GM19467 (cell line): ENCODE measurements around the gene SMYD3.

ENCODE experiments used
- ATAC-seq: cut with Tn5 transposase; IDR thresholded peaks from one replicate; pipeline ENCODE4 v1.9.1; 2021; ENCODE audit warnings: mild to moderate bottlenecking, moderate library complexity; ENCODE audit not compliant: unreplicated experiment

The SMYD3 gene

DNA sequence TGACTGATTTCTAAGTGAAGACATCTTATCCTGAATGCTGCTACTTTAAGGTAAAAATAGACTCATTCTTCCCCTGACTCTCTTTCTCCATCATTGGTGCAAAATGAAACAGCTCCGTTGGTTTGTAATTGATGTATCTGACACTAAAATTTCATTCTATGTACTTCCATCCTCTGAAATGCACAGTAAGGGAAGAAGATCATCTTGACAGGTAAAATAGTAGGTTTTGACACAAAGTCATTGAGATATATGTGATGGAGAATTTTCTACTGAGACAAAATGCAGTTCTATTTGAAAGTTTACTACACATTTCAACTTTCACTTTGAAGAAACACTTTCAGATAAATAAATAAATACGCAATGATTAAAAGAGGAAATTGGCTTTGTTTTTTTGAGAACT is 348.9 kb downstream of the SMYD3 start:
- ATAC-seq = no peak

DNA sequence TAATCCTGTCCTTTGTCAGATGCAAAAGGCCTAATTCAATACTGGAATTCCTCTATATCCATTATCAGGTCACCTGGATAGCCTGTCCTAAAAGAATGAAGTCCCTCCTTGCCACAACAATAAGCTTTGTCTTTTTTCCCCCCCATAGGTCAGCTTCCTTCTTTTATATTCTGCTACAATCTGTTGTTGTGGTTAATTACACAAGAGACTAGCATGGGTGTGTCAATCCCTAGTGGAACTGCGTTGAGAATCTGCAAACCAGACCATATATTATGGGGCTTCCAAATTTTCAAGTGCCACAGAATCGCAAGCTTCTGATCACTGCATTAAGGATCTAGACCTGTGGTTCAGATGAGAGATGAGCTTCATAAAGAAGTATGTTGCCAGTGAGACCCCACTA is 349.6 kb downstream of the SMYD3 start:
- ATAC-seq = no peak

DNA sequence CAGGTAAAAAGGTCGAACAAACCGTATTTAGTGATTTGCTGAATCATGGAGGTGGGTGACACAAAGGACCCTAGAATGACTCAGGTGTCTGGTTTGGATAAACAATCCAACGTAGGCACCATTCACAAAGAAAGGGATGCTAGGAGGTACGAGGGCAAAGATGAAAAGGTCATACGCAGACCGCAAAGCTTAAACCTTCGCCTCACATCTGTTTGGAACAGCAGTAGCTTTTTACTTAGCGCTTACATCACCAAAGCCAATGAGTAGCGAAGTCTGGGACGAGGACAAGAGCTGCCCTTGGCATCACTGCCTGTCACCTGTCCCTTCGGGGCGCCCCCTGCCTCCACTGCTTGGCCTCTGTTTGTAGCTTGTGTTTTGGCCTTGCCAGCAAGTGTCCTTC is 350.2 kb downstream of the SMYD3 start:
- ATAC-seq = no peak

- ATAC-seq = no peak
Observed at GRCh38 chr1:246155923-246156322, 351.2 kb downstream of the SMYD3 start.

DNA sequence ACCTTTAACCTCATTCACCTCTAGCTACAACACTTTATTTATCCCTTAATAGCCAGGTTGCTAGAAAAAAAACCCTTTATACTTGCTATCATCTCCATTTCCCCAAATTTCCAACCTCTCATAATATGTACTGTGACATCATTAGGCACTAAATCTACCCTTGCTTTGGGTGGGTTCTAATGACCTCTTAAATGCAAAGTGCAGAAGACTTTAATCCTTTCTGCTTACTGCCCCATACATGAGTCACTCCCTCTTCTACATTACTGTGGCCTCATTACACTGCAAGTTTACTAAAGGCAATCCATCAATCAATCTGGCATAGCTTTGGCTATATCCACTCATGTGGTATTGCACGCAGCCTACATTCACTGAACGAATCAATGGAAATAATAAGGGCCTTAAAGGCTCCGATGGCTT is 353.3 kb downstream of the SMYD3 start:
- ATAC-seq = no peak

DNA sequence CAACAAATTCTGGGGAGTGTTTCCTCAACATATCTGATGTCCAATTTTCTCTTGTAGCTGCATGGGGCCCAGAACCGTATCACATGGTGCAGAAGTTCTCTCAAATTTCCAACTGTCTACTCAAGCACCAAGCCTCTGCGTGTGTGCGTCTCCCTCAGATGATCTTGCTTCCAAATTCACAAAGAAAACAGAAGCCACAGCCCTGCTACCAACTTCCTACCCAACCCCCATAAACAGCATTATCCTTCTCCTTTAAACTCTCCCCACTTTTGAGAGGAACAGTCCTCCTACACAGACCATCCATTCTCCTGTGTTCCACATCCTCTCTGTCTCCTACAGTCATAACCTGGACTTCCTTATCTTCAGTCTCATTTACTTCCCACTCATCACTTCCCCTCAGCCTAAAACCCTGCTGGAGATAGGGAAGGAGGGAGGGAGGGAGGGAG is 354.1 kb downstream of the SMYD3 start:
- ATAC-seq = no peak

- ATAC-seq = no peak
Observed at GRCh38 chr1:246151796-246152434, 355.2 kb downstream of the SMYD3 start.

GRCh38 chr1:246149543-246149942 is 357.5 kb downstream of the SMYD3 start:
- no peak for ATAC-seq

DNA sequence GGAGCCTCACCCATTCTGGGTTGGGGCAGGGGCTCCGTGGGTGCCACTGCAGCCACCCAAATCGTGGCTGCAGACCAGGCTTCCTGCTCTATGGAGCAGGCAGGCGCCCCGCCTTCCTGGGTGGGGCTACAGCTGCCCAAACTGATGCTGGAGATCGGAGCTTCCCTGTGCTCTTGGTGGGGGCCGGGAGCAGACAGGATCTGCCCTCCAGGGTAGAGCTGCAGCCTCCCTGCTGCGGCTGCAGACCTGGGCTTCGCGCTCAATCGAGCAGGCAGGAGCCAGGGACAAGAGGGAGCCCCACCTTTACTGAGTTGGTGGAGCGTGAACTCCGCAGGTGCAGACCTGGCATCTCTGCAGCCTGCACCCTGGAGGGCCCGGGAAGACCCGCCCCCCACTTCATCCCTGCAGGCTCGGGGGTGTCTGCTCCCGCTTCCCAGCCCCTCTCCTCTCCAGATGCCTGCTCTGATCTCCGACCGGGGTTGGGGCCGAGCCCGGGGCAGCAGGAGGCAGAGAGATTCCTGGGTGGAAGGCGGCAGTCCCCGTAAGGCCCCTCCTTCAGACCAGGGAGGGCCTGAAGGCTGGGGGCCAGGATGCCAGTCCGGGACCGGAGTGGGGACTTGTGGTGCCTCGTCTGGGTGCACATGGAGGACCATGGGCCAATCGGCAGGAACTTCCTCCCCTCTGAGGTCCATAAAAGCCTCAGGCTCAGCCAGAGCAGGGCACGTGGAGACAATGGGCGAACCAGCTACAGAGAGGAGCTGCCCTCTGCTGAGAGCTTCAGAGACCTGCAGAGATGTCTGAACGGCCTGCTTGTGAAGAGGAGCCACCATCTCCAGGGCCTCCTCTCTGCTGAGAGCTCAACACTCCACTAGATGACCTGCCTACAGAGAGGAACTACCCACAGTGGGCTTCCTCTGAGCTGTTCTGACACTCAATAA is 359.3 kb downstream of the SMYD3 start:
- ATAC-seq = no peak

- ATAC-seq = no peak
Observed at GRCh38 chr1:246146804-246147523, 360.1 kb downstream of the SMYD3 start.

DNA sequence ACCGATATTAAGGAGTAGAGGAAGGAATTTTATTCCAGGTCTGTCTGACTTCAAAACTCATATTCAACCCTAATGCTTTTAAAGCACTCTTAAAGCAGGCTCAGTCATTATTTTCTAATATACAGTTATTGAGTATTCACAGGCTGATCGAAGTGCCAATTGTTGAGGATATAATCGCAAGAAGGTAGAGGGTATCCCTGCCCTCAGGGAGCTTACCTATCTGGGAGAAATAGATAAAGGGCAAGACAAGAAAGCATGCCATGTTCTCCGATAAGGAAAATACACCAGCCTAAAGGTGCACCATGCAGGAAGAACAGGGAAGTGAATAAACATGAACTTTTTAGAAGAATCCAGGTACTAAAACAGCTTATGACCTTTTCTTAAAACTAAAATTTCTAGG is 361.2 kb downstream of the SMYD3 start:
- no peak for ATAC-seq

DNA sequence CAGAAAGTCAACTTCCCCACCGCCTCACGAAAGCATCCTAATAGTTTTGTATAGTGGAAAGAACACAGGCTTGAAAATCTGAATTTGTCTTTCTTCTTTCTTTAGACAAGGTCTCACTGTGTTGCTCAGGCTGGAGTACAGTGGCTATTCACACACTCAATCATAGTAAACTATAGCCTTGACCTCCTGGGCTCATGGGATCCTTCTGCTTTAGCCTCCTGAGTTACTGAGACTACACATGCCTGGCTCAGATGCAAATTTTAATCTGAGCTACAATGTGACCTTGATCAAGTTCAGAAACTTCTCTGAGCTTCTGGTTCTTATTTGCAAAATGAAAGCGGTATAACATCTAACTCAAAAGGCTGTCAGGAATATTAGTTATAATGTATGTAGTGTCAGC is 362.1 kb downstream of the SMYD3 start:
- no peak for ATAC-seq

GRCh38 chr1:246142320-246142893 is 364.7 kb downstream of the SMYD3 start:
- no peak for ATAC-seq

GRCh38 chr1:246141306-246141705 is 365.8 kb downstream of the SMYD3 start:
- ATAC-seq = no peak

DNA sequence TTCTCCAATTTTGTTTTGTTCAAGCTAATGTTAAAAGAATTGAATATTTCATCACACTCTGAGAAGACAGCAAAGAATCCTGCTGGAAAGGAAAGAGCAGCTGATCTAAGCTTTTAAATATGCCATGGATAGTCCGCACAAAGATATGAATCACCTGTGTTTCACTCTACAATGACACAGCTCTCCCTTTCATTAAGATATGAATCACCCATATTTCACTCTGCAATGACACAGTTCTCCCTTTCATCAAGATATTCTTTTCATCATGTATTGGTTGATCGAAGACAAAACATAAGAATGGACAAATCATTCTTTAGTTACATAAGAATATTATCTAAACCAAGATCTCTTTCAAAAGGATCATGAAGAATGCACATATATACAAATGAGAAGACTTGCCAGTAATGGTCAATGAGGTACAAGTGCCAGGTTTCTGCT is 367.3 kb downstream of the SMYD3 start:
- no peak for ATAC-seq

DNA sequence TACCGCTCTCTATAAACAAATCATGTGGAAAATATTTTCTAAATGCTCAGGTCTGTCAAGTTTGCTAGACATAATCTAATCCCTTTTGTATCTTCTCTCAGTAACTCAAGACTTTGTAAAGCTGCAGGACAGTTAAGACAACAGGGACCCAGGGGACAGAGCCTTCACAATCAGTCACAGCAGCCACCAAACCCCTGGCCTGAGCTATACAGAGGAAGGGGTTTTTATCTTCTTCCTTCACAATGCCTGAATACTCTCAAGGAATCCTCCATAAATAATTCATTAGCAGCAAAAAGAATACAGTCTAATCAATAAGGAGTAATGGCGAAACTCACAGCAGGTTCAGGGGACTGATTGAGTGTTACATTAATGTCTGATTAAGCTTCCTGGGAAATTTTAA is 368.3 kb downstream of the SMYD3 start:
- ATAC-seq = no peak

- no peak for ATAC-seq
Observed at GRCh38 chr1:246136477-246136876, 370.6 kb downstream of the SMYD3 start.

- ATAC-seq = no peak
Observed at GRCh38 chr1:246134789-246135188, 372.3 kb downstream of the SMYD3 start.

GRCh38 chr1:246131095-246131494 is 376.0 kb downstream of the SMYD3 start:
- ATAC-seq = no peak

GRCh38 chr1:246128494-246129069 is 378.5 kb downstream of the SMYD3 start:
- no peak for ATAC-seq

GRCh38 chr1:246126580-246126979 is 380.5 kb downstream of the SMYD3 start:
- ATAC-seq = no peak
